Spleen (tissue), 11 donors: Measurements from ENCODE around the gene SFPQ. TPM values are rescaled to one million over a fixed set of nuclear protein-coding genes. Genes with fewer than 3 reads are reported as not detected.
A peak's percentile ranks its signal among the peaks of the same experiment; 100 is the strongest.

Source experiments
- DNase-seq: peaks from one replicate; pipeline ENCODE4 v3.0.0-alpha.2; 2020
- H3K27ac ChIP-seq, 8 donors: fragments of 200-600 bp; sonication (generic) in 7 of 8; 1 replicate in 4 of 8; 2 replicates in 4 of 8; pipeline versions ENCODE4 v1.5.0 to v1.8.0; 2016 to 2021; ENCODE audit warnings: inconsistent platforms in 4 of 8, mild to moderate bottlenecking in 4 of 8, moderate library complexity in 1 of 8
- H3K27me3 ChIP-seq, 7 donors: fragments of 200-600 bp; sonication (generic) in 6 of 7; replicated peaks in 1 of 7; 1 replicate in 4 of 7; 2 replicates in 3 of 7; pipeline versions ENCODE4 v1.5.0 to v1.8.0; 2016 to 2021; ENCODE audit warnings: inconsistent platforms in 3 of 7, mild to moderate bottlenecking in 1 of 7
- H3K36me3 ChIP-seq, 6 donors: fragments of 200-600 bp; sonication (generic) in 5 of 6; 1 replicate in 4 of 6; 2 replicates in 2 of 6; pipeline versions ENCODE4 v1.5.0 to v1.8.0; 2016 to 2021; ENCODE audit warnings: inconsistent platforms in 2 of 6
- H3K4me1 ChIP-seq, 6 donors: fragments of 200-600 bp; sonication (generic) in 5 of 6; 1 replicate in 3 of 6; 2 replicates in 3 of 6; pipeline versions ENCODE4 v1.5.0 to v1.8.0; 2016 to 2021; ENCODE audit warnings: inconsistent platforms in 3 of 6
- H3K4me3 ChIP-seq, 8 donors: fragments of 200-600 bp; sonication (generic) in 7 of 8; 1 replicate in 4 of 8; 2 replicates in 4 of 8; pipeline versions ENCODE4 v1.5.0 to v1.8.0; 2016 to 2021; ENCODE audit warnings: inconsistent platforms in 4 of 8, mild to moderate bottlenecking in 4 of 8, moderate library complexity in 2 of 8
- H3K9me3 ChIP-seq, 8 donors: fragments of 200-600 bp; sonication (generic) in 7 of 8; 1 replicate in 4 of 8; 2 replicates in 4 of 8; pipeline versions ENCODE4 v1.5.0 to v1.8.0; 2016 to 2021; ENCODE audit warnings: inconsistent platforms in 4 of 8
- CTCF ChIP-seq, 11 experiments: fragments of 200-600 bp in 7 of 11; fragments of 450-650 bp in 4 of 11; sonication (generic) in 4 of 11; IDR thresholded peaks in 8 of 11; conservative IDR thresholded peaks in 3 of 11; 1 replicate in 7 of 11; 2 replicates in 4 of 11; pipeline versions ENCODE4 v1.4.0 to v1.8.0; 2016 to 2021; ENCODE audit warnings: antibody characterized with exemption in 11 of 11, inconsistent platforms in 4 of 11, mild to moderate bottlenecking in 1 of 11
- POLR2A ChIP-seq, 3 donors: fragments of 450-650 bp; IDR thresholded peaks; one replicate each; pipeline ENCODE4 v1.5.1; 2017; ENCODE audit warnings: antibody characterized with exemption in 3 of 3, mild to moderate bottlenecking in 1 of 3
- POLR2AphosphoS5 ChIP-seq, 3 donors: sonication (generic); formaldehyde crosslinking; IDR thresholded peaks; one replicate each; pipeline ENCODE4 v1.5.1; 2017; ENCODE audit warnings: antibody characterized with exemption in 3 of 3
- WGBS, 5 donors: extraction: QIAGEN DNeasy Blood & Tissue Kit in 3 of 5; methylation state at CpG; one replicate each; pipeline versions ENCODE4 v1.1.5 to v1.1.7; 2013 to 2018; 5-methylcytosine and 5-hydroxymethylcytosine counted together
- intact Hi-C: fragments of 100-400 bp; cut with DNase I; formaldehyde crosslinking; loops from one replicate; pipeline ENCODE4 v1.15.0; 2023; ENCODE audit warnings: low total_unique reads
- polyA plus RNA-seq, 3 donors: library from polyadenylated mRNA; stranded (reverse); fragments of 200-250 nt; gene quantifications; one replicate each; pipeline ENCODE4 v1.2.1, GENCODE V29; 2013
- total RNA-seq, 7 donors: library from RNA; depleted of rRNA in 3 of 7; stranded (reverse); fragments of >200 nt in 3 of 7; fragmentation: NEBNext Ultra II Directional in 4 of 7; extraction: Animal tissue kit (Norgen Biotek cat#: 25700) in 4 of 7; gene quantifications; one replicate each; pipeline versions ENCODE4 v1.1.0 to v1.2.1, GENCODE V29; 2016 to 2021
- donor health status: healthy with polysubstance abuse.
- donor health status: DM: no; HTN: no; CAD: no; lungs with moderate emphysema.
- donor health status: DM: no; HTN: no; CAD: no.
- donor health status: Bipolar disorder and iron deficiency.
- donor health status: healthy.
- donor health status: DM: no; HTN: no; CAD: no.
- donor health status: DM: yes; HTN: yes; CAD: no.

The SFPQ gene
- total and polyA plus RNA-seq, 10 donors: 171 to 292 (median 247) TPM

- H3K27ac ChIP-seq: no peak overlapping the region
- H3K9me3 ChIP-seq: no peaks in the 10 kb centered on the region
- peaks cover 0 to 7% (median 2%) of the 10 kb centered on the region in 6 donors for H3K4me1 ChIP-seq
- peaks cover 0 to 51% (median 40%) of the 10 kb centered on the region in 6 donors for H3K36me3 ChIP-seq
- TF ChIP-seq CTCF (IDR thresholded peaks at IDR 0.05 in 8 of 11, conservative IDR thresholded peaks at IDR 0.05 in 3 of 11) (no peak), POLR2A (IDR thresholded peaks at IDR 0.05) (no peak)
- WGBS, 5 donors: 66 to 87% (median 82%) methylated on average over 2 of the region's 2 CpGs
- DNase-seq: no peak
- intact Hi-C loops: no loop called here
- no peak overlapping the region for H3K4me3 ChIP-seq
- H3K27me3 ChIP-seq: no peaks in the 10 kb centered on the region
Measured at GRCh38 chr1:35173491-35173890, 19.5 kb downstream of the SFPQ start.

GRCh38 chr1:35172022-35172421 lies 20.9 kb downstream of the SFPQ start:
- no peaks in the 10 kb centered on the region for H3K27me3 ChIP-seq
- H3K27ac ChIP-seq: no peak overlapping the region
- TF ChIP-seq CTCF (IDR thresholded peaks at IDR 0.05 in 8 of 11, conservative IDR thresholded peaks at IDR 0.05 in 3 of 11): no peak
- TF ChIP-seq POLR2AphosphoS5 (IDR thresholded peaks at IDR 0.05): peak in 1 of 3 donors; percentile 10
- no peak overlapping the region for H3K4me3 ChIP-seq
- intact Hi-C loops: no loop called here
- WGBS, 5 donors: 83 to 94% (median 88%) methylated on average over 8 of the region's 8 CpGs
- peaks cover 0 to 36% (median 27%) of the 10 kb centered on the region in 6 donors for H3K36me3 ChIP-seq
- no peak for DNase-seq
- H3K4me1 ChIP-seq: no peaks in the 10 kb centered on the region
- no peaks in the 10 kb centered on the region for H3K9me3 ChIP-seq

- 82 to 91% (median 87%) methylated on average over 4 of the region's 4 CpGs for WGBS, 5 donors
- no peak for TF ChIP-seq POLR2AphosphoS5 (IDR thresholded peaks at IDR 0.05)
- no peak for TF ChIP-seq CTCF (IDR thresholded peaks at IDR 0.05 in 8 of 11, conservative IDR thresholded peaks at IDR 0.05 in 3 of 11)
- TF ChIP-seq POLR2A (IDR thresholded peaks at IDR 0.05): no peak
- Histone ChIP-seq H3K27ac (no peak overlapping the region), H3K27me3 (no peaks in the 10 kb centered on the region), H3K9me3 (no peaks in the 10 kb centered on the region), H3K4me3 (no peak overlapping the region), H3K4me1 (no peaks in the 10 kb centered on the region), H3K36me3 (peaks cover 0 to 31% (median 23%) of the 10 kb centered on the region in 6 donors)
- no peak for DNase-seq
- intact Hi-C loops: no loop called here
Measured at GRCh38 chr1:35171579-35171978, 21.4 kb downstream of the SFPQ start.

GRCh38 chr1:35164893-35165292 lies 28.1 kb downstream of the SFPQ start:
- no peak for DNase-seq
- Histone ChIP-seq H3K4me1 (no peaks in the 10 kb centered on the region), H3K9me3 (peaks cover 0 to 28% (median 19%) of the 10 kb centered on the region in 8 donors), H3K4me3 (no peak overlapping the region), H3K27ac (no peak overlapping the region), H3K36me3 (no peaks in the 10 kb centered on the region), H3K27me3 (no peaks in the 10 kb centered on the region)
- 98 to 99% (median 99%) methylated on average over 3 of the region's 3 CpGs for WGBS, 5 donors
- intact Hi-C loops: no loop called here
- TF ChIP-seq POLR2A (IDR thresholded peaks at IDR 0.05): no peak
- TF ChIP-seq POLR2AphosphoS5 (IDR thresholded peaks at IDR 0.05): no peak
- TF ChIP-seq CTCF (IDR thresholded peaks at IDR 0.05 in 8 of 11, conservative IDR thresholded peaks at IDR 0.05 in 3 of 11): no peak
